Activated naive CD4-positive, alpha-beta T cell (primary cell): ENCODE data around the gene GABARAPL1.
"Not testable (repeated sequence)": the region's sequence is repeated elsewhere in the genome, so short reads cannot be mapped to it uniquely, and the experiment has no call there.

Experiments used
- DNase-seq, 4 experiments: peaks; one replicate each; lab custom pipeline; 2025; lab: John Stamatoyannopoulos, UW

Gene GABARAPL1

DNA sequence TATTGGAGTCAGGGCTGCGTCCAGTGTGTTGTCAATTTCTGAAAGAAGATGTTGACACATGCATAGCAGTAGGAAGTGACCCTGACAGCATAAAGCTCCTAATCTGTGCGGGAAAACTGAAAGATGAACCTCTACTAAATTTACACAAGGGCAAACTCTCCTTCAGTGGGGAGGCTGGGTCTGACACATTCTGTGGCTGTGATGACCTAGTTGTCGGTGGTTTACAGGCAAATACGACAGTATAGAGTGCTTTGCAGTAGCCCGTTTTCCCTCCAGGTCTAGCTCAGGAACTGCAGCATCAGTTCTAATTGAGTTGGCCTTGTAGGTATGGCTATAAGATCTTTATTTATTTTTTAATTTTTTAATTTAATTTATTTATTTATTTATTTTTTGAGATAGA lies 14.8 kb upstream of the GABARAPL1 start:
- no peak for DNase-seq

DNA sequence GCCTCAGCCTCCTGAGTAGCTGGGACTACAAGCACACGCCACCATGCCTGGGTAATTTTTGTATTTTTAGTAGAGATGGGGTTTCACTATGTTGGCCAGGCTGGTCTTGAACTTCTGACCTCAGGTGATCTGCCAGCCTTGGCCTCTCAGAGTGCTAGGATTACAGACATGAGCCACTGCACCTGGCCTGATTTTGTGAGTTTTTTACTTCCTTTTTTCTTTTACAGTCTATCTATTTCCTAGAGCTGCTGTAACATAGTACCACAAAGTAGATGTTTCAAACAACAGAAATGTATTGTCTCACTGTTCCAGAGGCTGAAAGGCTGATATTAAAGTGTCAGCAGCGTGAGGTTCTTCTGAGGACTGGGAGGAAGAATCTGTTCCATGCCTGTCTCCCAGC lies 8.2 kb upstream of the GABARAPL1 start:
- not testable (repeated sequence) for DNase-seq

GRCh38 chr12:10205220-10205807 lies 7.4 kb upstream of the GABARAPL1 start:
- DNase-seq: no peak

- no peak for DNase-seq
These were observed 5.5 kb upstream of the GABARAPL1 start for GRCh38 chr12:10207136-10207535.

- no peak for DNase-seq
These were observed 2.5 kb upstream of the GABARAPL1 start for GRCh38 chr12:10210225-10210624.

- no peak for DNase-seq
These were observed 1.4 kb upstream of the GABARAPL1 start for GRCh38 chr12:10211101-10211939.

DNA sequence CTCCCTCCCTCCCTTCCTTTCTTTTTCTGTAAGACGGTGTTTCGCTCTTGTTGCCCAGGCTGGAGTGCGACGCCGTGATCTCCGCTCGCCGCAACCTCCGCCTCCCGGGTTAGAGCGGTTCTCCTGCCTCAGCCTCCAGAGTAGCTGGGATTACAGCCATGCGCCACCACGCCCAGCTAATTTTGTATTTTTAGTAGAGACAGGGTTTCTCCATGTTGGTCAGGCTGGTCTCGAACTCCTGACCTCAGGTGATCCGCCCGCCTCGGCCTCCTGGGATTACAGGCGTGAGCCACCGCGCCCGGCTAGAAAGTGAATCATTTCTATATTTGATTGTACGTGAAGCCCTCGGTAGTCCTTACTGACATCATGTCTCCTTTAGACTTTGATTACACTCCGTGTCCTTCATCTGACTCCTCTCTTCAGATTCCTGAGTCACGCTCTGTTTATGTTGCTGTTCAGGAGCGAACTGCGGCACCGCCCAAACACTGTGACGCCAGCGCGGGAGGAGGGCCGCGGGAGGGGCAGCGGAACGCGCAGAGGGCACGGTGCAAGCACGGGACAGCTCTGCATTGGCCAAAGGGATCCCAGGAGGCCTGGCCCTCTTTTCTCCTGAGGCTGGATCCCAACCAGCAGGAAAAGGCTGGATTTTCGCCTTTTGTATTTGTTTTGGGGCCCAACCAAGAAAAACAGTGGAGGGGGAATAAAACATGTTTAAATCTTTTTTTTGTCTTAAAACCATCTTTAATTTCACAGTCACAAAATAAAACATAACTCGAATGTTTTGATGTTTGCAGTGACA lies 538 bp upstream of the GABARAPL1 start:
- peak; percentile 50 to 80 (median 62) for DNase-seq

DNA sequence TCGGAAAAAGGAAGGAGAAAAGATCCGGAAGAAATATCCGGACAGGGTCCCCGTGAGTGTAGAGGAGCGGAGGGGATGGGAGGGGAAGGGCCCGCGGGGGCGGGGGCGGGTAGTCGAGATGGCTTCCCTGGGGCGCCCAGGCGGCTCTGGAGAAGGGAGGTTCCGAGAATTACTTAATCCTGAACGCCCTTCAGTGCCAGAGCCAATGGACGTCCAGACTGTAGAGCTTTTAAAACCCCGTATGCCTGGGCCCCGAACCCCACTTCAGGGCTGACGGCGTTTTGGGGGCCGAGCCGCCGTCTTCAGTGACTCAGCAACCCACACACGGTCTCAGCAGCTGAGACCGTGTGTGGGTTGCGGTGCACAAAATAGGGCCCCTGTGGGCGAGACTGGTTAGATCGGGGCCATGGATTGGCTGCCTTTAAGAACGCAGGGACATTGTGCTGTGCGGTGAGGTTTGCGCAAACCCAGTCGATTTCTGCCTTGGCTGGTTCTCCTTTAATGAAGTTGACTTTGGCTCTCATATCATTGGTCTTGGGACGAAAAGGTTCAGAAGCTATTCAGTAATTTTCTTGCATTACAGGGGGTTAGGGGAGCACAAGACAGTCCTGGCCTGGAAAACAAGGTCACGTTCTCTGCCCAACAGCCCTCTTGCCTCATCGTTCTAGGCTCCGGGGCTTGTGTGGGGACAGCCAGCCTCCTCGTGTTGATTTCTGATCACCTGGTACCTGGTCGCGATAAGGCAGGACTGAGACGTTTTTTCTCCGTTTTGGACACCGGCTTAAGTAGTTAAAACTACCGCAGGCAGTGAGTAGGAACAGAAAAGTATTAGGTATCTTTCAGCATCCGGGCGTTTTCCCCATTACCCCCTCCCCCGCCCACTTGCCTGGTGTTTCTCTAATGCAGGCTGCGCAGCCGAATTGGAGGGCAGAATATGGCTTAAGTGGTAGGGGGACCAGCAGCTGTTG lies 775 bp downstream of the GABARAPL1 start:
- peak; percentile 14 to 52 (median 30) for DNase-seq

DNA sequence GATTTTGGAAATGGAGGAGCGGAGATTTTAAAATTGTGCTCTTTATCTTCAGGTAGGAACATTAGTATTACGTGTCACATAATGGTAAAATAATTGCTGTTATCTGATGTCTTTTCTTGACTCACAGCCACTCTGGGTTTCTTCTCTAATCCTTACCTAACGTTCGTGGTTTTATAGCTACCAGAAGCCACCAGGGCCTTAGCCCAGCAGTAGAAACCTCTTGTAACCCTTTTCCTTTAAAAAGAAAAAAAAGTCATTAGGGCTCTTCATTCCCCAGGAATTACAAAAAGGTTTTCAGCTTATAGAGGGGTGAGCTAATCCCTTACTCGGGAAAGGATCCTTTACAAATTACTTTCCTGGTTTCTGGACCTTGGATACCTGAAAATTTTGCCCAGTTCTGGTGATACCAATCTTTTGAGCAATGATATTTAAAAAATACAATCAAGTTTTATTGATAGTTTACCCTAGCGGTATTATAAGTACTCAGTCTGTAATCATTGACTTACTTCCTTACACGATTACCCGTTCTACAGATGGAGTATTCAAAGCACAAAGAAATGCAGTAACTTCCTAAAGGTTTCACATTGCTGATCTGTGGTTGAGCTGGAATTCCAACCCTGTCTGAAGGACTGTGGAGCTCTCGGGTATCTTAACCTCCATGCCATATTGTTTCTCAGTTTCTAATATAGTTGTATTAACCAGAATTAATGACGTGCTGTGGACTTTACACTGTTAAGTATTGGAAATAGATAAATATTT lies 1.6 kb downstream of the GABARAPL1 start:
- DNase-seq: no peak

- DNase-seq: no peak
These were observed 2.2 kb downstream of the GABARAPL1 start for GRCh38 chr12:10214895-10215267.

DNA sequence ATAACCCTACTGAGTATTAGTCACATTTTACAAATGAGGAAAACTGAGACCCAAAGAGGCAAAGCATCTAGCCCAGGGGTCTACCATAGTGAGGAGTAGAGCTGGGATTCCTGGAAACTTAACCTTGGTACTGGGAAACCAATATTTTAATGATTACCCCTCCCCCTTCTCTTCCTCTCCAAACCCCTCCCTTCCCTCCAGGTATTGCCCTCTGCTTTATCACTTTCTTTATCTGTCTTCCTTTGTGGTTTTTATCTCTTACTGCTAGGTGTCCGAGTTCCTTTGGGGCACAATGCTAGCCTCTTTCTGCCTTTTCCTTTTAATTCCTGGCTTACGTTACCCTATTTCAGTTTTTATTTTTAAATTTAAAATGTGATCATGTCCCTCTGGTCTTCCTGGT lies 2.8 kb downstream of the GABARAPL1 start:
- no peak for DNase-seq

DNA sequence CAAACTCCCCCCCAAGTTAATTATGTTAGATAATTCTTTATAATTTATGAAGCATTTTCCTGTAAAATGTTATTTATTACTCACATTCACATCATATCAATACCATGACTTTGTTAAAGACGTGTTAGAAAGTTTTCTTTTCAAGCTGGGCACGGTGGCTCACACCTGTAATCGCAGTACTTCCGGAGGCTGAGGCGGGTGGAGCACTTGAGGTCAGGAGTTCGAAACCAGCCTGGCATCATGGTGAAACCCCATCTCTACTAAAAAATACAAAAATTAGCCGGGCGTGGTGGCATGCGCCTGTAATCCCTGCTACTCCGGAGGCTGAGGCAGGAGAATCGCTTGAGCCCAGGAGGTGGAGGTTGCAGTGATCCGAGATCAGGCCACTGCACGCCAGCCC lies 3.3 kb downstream of the GABARAPL1 start:
- not testable (repeated sequence) for DNase-seq

GRCh38 chr12:10218021-10218420 lies 5.3 kb downstream of the GABARAPL1 start:
- DNase-seq: no peak

- DNase-seq: no peak
These were observed 7.9 kb downstream of the GABARAPL1 start for GRCh38 chr12:10220398-10221077.

GRCh38 chr12:10221846-10222245 lies 9.2 kb downstream of the GABARAPL1 start:
- no peak for DNase-seq

DNA sequence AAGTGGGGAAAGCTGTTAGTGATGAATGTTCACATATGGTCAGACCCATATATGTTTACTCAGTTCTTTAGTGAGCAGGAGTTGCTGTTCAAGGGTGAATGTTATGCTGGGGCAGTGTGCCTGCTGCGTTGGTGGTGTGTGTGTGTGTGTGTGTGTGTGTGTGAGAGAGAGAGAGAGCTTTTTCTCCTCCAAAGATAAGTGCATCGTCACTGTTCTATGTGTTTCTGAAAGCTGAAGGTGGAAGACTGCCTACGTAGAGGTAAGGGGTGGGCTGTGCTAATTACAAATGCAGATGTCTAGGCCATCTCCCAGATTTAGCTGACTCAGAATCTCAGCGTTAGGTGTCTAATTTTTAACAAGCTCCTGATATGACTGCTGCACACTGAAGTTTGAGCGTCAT lies 10.5 kb downstream of the GABARAPL1 start:
- DNase-seq: no peak

DNA sequence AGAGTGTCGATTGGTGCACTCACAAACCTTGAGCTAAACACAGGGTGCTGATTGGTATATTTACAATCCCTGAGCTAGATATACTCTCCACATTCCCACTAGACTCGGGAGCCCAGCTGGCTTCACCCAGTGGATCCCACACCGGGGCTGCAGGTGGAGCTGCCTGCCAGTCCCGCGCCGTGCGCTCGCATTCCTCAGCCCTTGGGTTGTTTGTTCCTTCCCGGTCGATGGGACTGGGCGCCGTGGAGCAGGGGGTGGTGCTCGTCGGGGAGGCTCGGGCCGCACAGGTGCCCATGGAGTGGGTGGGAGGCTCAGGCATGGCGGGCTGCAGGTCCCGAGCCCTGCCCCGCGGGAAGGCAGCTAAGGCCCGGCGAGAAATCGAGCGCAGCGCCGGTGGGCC lies 12.7 kb downstream of the GABARAPL1 start:
- DNase-seq: not testable (repeated sequence)

GRCh38 chr12:10226086-10226485 lies 13.4 kb downstream of the GABARAPL1 start:
- DNase-seq: no peak

DNA sequence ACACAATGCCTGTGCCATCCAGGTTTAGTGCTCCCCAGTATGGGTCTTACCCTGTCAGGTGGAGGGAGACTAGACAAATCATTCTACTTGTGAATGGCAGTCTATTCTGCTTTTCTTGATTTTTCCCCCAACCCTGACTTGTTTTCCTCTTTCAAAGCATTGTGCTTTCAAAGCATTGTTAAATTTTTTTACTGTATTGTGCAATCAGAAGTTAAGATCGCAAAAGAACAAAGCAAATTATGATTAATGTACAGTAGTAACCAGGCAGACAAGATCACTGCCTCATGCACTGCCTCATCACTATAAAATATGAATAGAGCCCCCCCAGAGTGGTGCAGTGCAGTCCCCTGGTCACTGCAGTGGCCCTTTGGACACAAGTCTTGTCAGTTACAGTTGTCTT lies 14.1 kb downstream of the GABARAPL1 start:
- DNase-seq: no peak

DNA sequence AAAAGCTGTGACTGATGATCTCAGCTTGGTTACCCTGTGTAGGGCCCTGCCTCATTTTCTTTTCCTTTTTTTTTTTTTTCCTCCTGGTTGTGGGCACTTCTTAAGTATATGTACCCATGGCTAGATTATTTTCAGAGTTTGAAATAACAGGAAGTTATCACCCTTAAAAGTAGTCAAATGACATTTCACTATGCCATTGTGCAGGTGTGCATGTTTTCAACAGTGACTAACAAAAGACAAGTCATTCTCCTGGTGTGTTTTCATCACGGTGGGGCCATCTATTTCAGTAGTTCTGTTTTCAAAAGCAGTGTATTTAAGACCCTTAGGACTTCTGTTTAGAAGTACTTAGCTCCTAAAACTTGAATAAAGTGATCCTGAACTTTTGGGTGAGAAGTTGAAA lies 15.0 kb downstream of the GABARAPL1 start:
- DNase-seq: no peak
